ENCODE data around the gene SAMD14.

GRCh38 chr17:50161911-50162288, 31.9 kb upstream of the SAMD14 start:
- TF ChIP-seq CTCF (conservative IDR thresholded peaks at IDR 0.05; ENCODE audit: low read depth in 2 of 2) = no peak
- TF ChIP-seq EZH2 (IDR thresholded peaks at IDR 0.05; ENCODE audit: low read depth, unreplicated experiment) = no peak
- TF ChIP-seq JUNB (IDR thresholded peaks at IDR 0.05; ENCODE audit: unreplicated experiment) = no peak
- TF ChIP-seq REST (IDR thresholded peaks at IDR 0.05; ENCODE audit: unreplicated experiment) = no peak
- TF ChIP-seq POLR2AphosphoS5 (IDR thresholded peaks at IDR 0.05; ENCODE audit: low read depth) = no peak
- no peak for TF ChIP-seq STAT1 (IDR thresholded peaks at IDR 0.05; ENCODE audit: unreplicated experiment)
- TF ChIP-seq EZH2phosphoT487 (IDR thresholded peaks at IDR 0.05; ENCODE audit: unreplicated experiment) = no peak
- TF ChIP-seq ETS1 (IDR thresholded peaks at IDR 0.05) = no peak
- no peak for TF ChIP-seq CREB1 (CRISPR knock-in tag; IDR thresholded peaks at IDR 0.05; ENCODE audit: low read depth)
- no peak for TF ChIP-seq ZNF331 (CRISPR knock-in tag; IDR thresholded peaks at IDR 0.05; ENCODE audit: low read depth)
- TF ChIP-seq NANOG (IDR thresholded peaks at IDR 0.05; ENCODE audit: borderline replicate concordance) = no peak
- TF ChIP-seq, protein P1, sequence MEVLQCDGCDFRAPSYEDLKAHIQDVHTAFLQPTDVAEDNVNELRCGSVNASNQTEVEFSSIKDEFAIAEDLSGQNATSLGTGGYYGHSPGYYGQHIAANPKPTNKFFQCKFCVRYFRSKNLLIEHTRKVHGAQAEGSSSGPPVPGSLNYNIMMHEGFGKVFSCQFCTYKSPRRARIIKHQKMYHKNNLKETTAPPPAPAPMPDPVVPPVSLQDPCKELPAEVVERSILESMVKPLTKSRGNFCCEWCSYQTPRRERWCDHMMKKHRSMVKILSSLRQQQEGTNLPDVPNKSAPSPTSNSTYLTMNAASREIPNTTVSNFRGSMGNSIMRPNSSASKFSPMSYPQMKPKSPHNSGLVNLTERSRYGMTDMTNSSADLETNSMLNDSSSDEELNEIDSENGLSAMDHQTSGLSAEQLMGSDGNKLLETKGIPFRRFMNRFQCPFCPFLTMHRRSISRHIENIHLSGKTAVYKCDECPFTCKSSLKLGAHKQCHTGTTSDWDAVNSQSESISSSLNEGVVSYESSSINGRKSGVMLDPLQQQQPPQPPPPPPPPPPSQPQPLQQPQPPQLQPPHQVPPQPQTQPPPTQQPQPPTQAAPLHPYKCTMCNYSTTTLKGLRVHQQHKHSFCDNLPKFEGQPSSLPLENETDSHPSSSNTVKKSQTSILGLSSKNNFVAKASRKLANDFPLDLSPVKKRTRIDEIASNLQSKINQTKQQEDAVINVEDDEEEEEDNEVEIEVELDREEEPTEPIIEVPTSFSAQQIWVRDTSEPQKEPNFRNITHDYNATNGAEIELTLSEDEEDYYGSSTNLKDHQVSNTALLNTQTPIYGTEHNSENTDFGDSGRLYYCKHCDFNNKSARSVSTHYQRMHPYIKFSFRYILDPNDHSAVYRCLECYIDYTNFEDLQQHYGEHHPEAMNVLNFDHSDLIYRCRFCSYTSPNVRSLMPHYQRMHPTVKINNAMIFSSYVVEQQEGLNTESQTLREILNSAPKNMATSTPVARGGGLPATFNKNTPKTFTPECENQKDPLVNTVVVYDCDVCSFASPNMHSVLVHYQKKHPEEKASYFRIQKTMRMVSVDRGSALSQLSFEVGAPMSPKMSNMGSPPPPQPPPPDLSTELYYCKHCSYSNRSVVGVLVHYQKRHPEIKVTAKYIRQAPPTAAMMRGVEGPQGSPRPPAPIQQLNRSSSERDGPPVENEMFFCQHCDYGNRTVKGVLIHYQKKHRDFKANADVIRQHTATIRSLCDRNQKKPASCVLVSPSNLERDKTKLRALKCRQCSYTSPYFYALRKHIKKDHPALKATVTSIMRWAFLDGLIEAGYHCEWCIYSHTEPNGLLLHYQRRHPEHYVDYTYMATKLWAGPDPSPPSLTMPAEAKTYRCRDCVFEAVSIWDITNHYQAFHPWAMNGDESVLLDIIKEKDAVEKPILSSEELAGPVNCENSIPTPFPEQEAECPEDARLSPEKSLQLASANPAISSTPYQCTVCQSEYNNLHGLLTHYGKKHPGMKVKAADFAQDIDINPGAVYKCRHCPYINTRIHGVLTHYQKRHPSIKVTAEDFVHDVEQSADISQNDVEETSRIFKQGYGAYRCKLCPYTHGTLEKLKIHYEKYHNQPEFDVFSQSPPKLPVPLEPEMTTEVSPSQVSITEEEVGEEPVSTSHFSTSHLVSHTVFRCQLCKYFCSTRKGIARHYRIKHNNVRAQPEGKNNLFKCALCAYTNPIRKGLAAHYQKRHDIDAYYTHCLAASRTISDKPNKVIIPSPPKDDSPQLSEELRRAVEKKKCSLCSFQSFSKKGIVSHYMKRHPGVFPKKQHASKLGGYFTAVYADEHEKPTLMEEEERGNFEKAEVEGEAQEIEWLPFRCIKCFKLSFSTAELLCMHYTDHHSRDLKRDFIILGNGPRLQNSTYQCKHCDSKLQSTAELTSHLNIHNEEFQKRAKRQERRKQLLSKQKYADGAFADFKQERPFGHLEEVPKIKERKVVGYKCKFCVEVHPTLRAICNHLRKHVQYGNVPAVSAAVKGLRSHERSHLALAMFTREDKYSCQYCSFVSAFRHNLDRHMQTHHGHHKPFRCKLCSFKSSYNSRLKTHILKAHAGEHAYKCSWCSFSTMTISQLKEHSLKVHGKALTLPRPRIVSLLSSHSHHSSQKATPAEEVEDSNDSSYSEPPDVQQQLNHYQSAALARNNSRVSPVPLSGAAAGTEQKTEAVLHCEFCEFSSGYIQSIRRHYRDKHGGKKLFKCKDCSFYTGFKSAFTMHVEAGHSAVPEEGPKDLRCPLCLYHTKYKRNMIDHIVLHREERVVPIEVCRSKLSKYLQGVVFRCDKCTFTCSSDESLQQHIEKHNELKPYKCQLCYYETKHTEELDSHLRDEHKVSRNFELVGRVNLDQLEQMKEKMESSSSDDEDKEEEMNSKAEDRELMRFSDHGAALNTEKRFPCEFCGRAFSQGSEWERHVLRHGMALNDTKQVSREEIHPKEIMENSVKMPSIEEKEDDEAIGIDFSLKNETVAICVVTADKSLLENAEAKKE (CRISPR knock-in tag; IDR thresholded peaks at IDR 0.05) = no peak

Measured in GM23338 (cell line).